ENCODE measurements around the gene HERPUD1. TPM values are rescaled to one million over a fixed set of nuclear protein-coding genes. Genes with fewer than 3 reads are reported as not detected.
"Not testable (repeated sequence)": the region's sequence is repeated elsewhere in the genome, so short reads cannot be mapped to it uniquely, and the experiment has no call there.

The HERPUD1 gene
- polyA plus RNA-seq, 1 donor: 103 TPM

GRCh38 chr16:56971768-56972043, 39.8 kb downstream of the HERPUD1 start:
- no peaks in the 10 kb centered on the region for H3K27me3 ChIP-seq (ENCODE audit: control insufficient read depth, insufficient read depth, low read length)
- DNase-seq: no peak
- no peak overlapping the region for H3K4me3 ChIP-seq (ENCODE audit: low read length)
- no peak overlapping the region for H3K27ac ChIP-seq (ENCODE audit: low read length)
- no peaks in the 10 kb centered on the region for H3K9me3 ChIP-seq (ENCODE audit: control insufficient read depth, low read depth, low read length)
- no peaks in the 10 kb centered on the region for H3K36me3 ChIP-seq (ENCODE audit: control insufficient read depth, insufficient read depth, low read length)
- H3K4me1 ChIP-seq (ENCODE audit: control insufficient read depth, insufficient read depth, low read length): no peaks in the 10 kb centered on the region
- no CpG with 5 or more reads among the region's 3 CpGs for WGBS (ENCODE audit: insufficient coverage, low lambda C conversion rate)

GRCh38 chr16:56972403-56973293, 40.7 kb downstream of the HERPUD1 start:
- H3K9me3 ChIP-seq (ENCODE audit: control insufficient read depth, low read depth, low read length): no peaks in the 10 kb centered on the region
- no peaks in the 10 kb centered on the region for H3K36me3 ChIP-seq (ENCODE audit: control insufficient read depth, insufficient read depth, low read length)
- no peak overlapping the region for H3K27ac ChIP-seq (ENCODE audit: low read length)
- DNase-seq: no peak
- H3K27me3 ChIP-seq (ENCODE audit: control insufficient read depth, insufficient read depth, low read length): no peaks in the 10 kb centered on the region
- no peak overlapping the region for H3K4me3 ChIP-seq (ENCODE audit: low read length)
- no CpG with 5 or more reads among the region's 18 CpGs for WGBS (ENCODE audit: insufficient coverage, low lambda C conversion rate)
- no peaks in the 10 kb centered on the region for H3K4me1 ChIP-seq (ENCODE audit: control insufficient read depth, insufficient read depth, low read length)

GRCh38 chr16:56973294-56973689, 41.4 kb downstream of the HERPUD1 start:
- WGBS (ENCODE audit: insufficient coverage, low lambda C conversion rate): 80% methylated on average over 2 of the region's 9 CpGs
- Histone ChIP-seq H3K4me1 (ENCODE audit: control insufficient read depth, insufficient read depth, low read length) (no peaks in the 10 kb centered on the region), H3K9me3 (ENCODE audit: control insufficient read depth, low read depth, low read length) (no peaks in the 10 kb centered on the region), H3K36me3 (ENCODE audit: control insufficient read depth, insufficient read depth, low read length) (no peaks in the 10 kb centered on the region), H3K27ac (ENCODE audit: low read length) (no peak overlapping the region), H3K4me3 (ENCODE audit: low read length) (no peak overlapping the region), H3K27me3 (ENCODE audit: control insufficient read depth, insufficient read depth, low read length) (no peaks in the 10 kb centered on the region)
- DNase-seq: no peak

GRCh38 chr16:56973899-56974298, 42.0 kb downstream of the HERPUD1 start:
- H3K27me3 ChIP-seq (ENCODE audit: control insufficient read depth, insufficient read depth, low read length); DNase-seq; H3K27ac ChIP-seq (ENCODE audit: low read length); H3K4me3 ChIP-seq (ENCODE audit: low read length); H3K36me3 ChIP-seq (ENCODE audit: control insufficient read depth, insufficient read depth, low read length); H3K9me3 ChIP-seq (ENCODE audit: control insufficient read depth, low read depth, low read length); H3K4me1 ChIP-seq (ENCODE audit: control insufficient read depth, insufficient read depth, low read length): not testable (repeated sequence)
- WGBS (ENCODE audit: insufficient coverage, low lambda C conversion rate): no CpG with 5 or more reads among the region's 7 CpGs

GRCh38 chr16:56974549-56975300, 42.8 kb downstream of the HERPUD1 start:
- 100% methylated on average over 1 of the region's 9 CpGs for WGBS (ENCODE audit: insufficient coverage, low lambda C conversion rate)
- H3K36me3 ChIP-seq (ENCODE audit: control insufficient read depth, insufficient read depth, low read length): no peaks in the 10 kb centered on the region
- H3K4me3 ChIP-seq (ENCODE audit: low read length): no peak overlapping the region
- H3K9me3 ChIP-seq (ENCODE audit: control insufficient read depth, low read depth, low read length): no peaks in the 10 kb centered on the region
- DNase-seq: peak in 1 of 2 donors; percentile 29
- no peaks in the 10 kb centered on the region for H3K27me3 ChIP-seq (ENCODE audit: control insufficient read depth, insufficient read depth, low read length)
- H3K4me1 ChIP-seq (ENCODE audit: control insufficient read depth, insufficient read depth, low read length): no peaks in the 10 kb centered on the region
- H3K27ac ChIP-seq (ENCODE audit: low read length): no peak overlapping the region

- H3K27ac ChIP-seq (ENCODE audit: low read length): no peak overlapping the region
- 94% methylated on average over 2 of the region's 10 CpGs for WGBS (ENCODE audit: insufficient coverage, low lambda C conversion rate)
- DNase-seq: no peak
- no peak overlapping the region for H3K4me3 ChIP-seq (ENCODE audit: low read length)
- H3K27me3 ChIP-seq (ENCODE audit: control insufficient read depth, insufficient read depth, low read length): no peaks in the 10 kb centered on the region
- no peaks in the 10 kb centered on the region for H3K9me3 ChIP-seq (ENCODE audit: control insufficient read depth, low read depth, low read length)
- no peaks in the 10 kb centered on the region for H3K36me3 ChIP-seq (ENCODE audit: control insufficient read depth, insufficient read depth, low read length)
- no peaks in the 10 kb centered on the region for H3K4me1 ChIP-seq (ENCODE audit: control insufficient read depth, insufficient read depth, low read length)
Observed at GRCh38 chr16:56975714-56976113, 43.8 kb downstream of the HERPUD1 start.

GRCh38 chr16:56977216-56977615, 45.3 kb downstream of the HERPUD1 start:
- H3K9me3 ChIP-seq (ENCODE audit: control insufficient read depth, low read depth, low read length): no peaks in the 10 kb centered on the region
- no peaks in the 10 kb centered on the region for H3K27me3 ChIP-seq (ENCODE audit: control insufficient read depth, insufficient read depth, low read length)
- DNase-seq: no peak
- H3K36me3 ChIP-seq (ENCODE audit: control insufficient read depth, insufficient read depth, low read length): no peaks in the 10 kb centered on the region
- H3K4me3 ChIP-seq (ENCODE audit: low read length): no peak overlapping the region
- H3K4me1 ChIP-seq (ENCODE audit: control insufficient read depth, insufficient read depth, low read length): no peaks in the 10 kb centered on the region
- 80% methylated on average over 1 of the region's 6 CpGs for WGBS (ENCODE audit: insufficient coverage, low lambda C conversion rate)
- H3K27ac ChIP-seq (ENCODE audit: low read length): no peak overlapping the region

GRCh38 chr16:56977823-56978430, 46.0 kb downstream of the HERPUD1 start:
- DNase-seq: no peak
- no peaks in the 10 kb centered on the region for H3K9me3 ChIP-seq (ENCODE audit: control insufficient read depth, low read depth, low read length)
- H3K27me3 ChIP-seq (ENCODE audit: control insufficient read depth, insufficient read depth, low read length): no peaks in the 10 kb centered on the region
- WGBS (ENCODE audit: insufficient coverage, low lambda C conversion rate): no CpG with 5 or more reads among the region's 11 CpGs
- H3K36me3 ChIP-seq (ENCODE audit: control insufficient read depth, insufficient read depth, low read length): no peaks in the 10 kb centered on the region
- H3K27ac ChIP-seq (ENCODE audit: low read length): no peak overlapping the region
- H3K4me3 ChIP-seq (ENCODE audit: low read length): no peak overlapping the region
- H3K4me1 ChIP-seq (ENCODE audit: control insufficient read depth, insufficient read depth, low read length): peaks cover under 1% of the 10 kb centered on the region

GRCh38 chr16:56980201-56980535, 48.2 kb downstream of the HERPUD1 start:
- WGBS (ENCODE audit: insufficient coverage, low lambda C conversion rate): no CpG with 5 or more reads among the region's 4 CpGs
- Histone ChIP-seq H3K4me3 (ENCODE audit: low read length) (no peak overlapping the region), H3K36me3 (ENCODE audit: control insufficient read depth, insufficient read depth, low read length) (no peaks in the 10 kb centered on the region), H3K27ac (ENCODE audit: low read length) (no peak overlapping the region), H3K4me1 (ENCODE audit: control insufficient read depth, insufficient read depth, low read length) (peaks cover 14% of the 10 kb centered on the region), H3K27me3 (ENCODE audit: control insufficient read depth, insufficient read depth, low read length) (no peaks in the 10 kb centered on the region), H3K9me3 (ENCODE audit: control insufficient read depth, low read depth, low read length) (no peaks in the 10 kb centered on the region)
- DNase-seq: no peak

GRCh38 chr16:56980792-56981724, 49.1 kb downstream of the HERPUD1 start:
- no CpG with 5 or more reads among the region's 16 CpGs for WGBS (ENCODE audit: insufficient coverage, low lambda C conversion rate)
- no peaks in the 10 kb centered on the region for H3K27me3 ChIP-seq (ENCODE audit: control insufficient read depth, insufficient read depth, low read length)
- no peaks in the 10 kb centered on the region for H3K9me3 ChIP-seq (ENCODE audit: control insufficient read depth, low read depth, low read length)
- peaks cover 16% of the 10 kb centered on the region for H3K4me1 ChIP-seq (ENCODE audit: control insufficient read depth, insufficient read depth, low read length)
- H3K4me3 ChIP-seq (ENCODE audit: low read length): no peak overlapping the region
- H3K36me3 ChIP-seq (ENCODE audit: control insufficient read depth, insufficient read depth, low read length): no peaks in the 10 kb centered on the region
- DNase-seq: peak in 1 of 2 donors; percentile 45
- no peak overlapping the region for H3K27ac ChIP-seq (ENCODE audit: low read length)

Data from large intestine (tissue), 3 donors.